ENCODE measurements around the gene ERLEC1. TPM values are rescaled to one million over a fixed set of nuclear protein-coding genes. Genes with fewer than 3 reads are reported as not detected.

ERLEC1 gene
- total RNA-seq, 3 donors from 2014 or later, result 82.9 to 114 (median 87.1) TPM

DNA sequence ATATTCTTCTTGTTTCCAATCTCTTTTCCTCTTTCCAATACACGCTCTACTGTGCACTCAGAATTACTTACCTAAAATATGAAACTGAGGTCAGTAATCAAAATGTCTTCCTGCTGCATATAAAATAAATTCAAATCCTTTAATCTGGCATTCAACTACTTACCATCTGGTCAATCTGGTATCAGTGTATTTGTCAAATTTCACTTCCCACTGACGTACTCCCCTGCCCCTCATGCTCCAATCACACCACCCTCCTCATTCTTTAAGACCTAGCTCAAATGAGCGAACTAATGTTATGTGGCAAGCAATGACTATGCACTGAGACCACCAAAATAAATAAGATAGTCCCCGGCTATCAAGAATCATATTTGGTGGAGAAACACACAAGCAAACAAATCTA, 6.8 kb upstream of the ERLEC1 start:
- TF ChIP-seq POLR2A (IDR thresholded peaks at IDR 0.05), result no peak
- TF ChIP-seq, protein P1, sequence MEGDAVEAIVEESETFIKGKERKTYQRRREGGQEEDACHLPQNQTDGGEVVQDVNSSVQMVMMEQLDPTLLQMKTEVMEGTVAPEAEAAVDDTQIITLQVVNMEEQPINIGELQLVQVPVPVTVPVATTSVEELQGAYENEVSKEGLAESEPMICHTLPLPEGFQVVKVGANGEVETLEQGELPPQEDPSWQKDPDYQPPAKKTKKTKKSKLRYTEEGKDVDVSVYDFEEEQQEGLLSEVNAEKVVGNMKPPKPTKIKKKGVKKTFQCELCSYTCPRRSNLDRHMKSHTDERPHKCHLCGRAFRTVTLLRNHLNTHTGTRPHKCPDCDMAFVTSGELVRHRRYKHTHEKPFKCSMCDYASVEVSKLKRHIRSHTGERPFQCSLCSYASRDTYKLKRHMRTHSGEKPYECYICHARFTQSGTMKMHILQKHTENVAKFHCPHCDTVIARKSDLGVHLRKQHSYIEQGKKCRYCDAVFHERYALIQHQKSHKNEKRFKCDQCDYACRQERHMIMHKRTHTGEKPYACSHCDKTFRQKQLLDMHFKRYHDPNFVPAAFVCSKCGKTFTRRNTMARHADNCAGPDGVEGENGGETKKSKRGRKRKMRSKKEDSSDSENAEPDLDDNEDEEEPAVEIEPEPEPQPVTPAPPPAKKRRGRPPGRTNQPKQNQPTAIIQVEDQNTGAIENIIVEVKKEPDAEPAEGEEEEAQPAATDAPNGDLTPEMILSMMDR (IDR thresholded peaks at IDR 0.05), result no peak
- TF ChIP-seq POLR2AphosphoS5 (IDR thresholded peaks at IDR 0.05), result no peak
- intact Hi-C loops (cut with DNase I; ENCODE audit: low total_unique reads), result no loop called here
- no peaks in the 10 kb centered on the region for H3K36me3 ChIP-seq
- no peaks in the 10 kb centered on the region for H3K27me3 ChIP-seq
- peaks cover 2 to 6% of the 10 kb centered on the region in 2 donors for H3K4me1 ChIP-seq
- H3K4me3 ChIP-seq, result no peak overlapping the region
- H3K27ac ChIP-seq, result no peak overlapping the region
- no peaks in the 10 kb centered on the region for H3K9me3 ChIP-seq
- DNase-seq (ENCODE audit: low spot score in 2 of 2), result no peak

DNA sequence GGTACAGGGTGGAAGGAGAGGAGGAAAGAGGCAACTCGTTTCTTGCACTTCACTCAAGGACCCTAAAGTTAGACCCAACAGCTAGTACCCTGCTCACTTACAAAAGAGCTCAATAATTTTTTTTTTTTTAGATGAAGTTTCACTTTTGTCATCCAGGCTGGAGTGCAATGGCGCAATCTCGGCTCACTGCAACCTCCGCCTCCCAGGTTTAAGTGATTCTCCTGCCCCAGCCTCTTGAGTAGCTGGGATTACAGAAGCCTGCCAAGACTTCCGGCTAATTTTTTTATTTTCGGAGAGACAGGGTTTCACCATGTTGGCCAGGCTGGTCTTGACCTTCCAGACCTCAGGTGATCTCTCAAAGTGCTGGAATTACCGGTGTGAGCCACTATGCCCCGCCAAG, 4.2 kb upstream of the ERLEC1 start:
- Histone ChIP-seq H3K4me1 (peaks cover 3 to 10% of the 10 kb centered on the region in 2 donors), H3K36me3 (no peaks in the 10 kb centered on the region), H3K27me3 (no peaks in the 10 kb centered on the region), H3K9me3 (no peaks in the 10 kb centered on the region), H3K4me3 (no peak overlapping the region), H3K27ac (no peak overlapping the region)
- no peak for DNase-seq (ENCODE audit: low spot score in 2 of 2)
- intact Hi-C loops (cut with DNase I; ENCODE audit: low total_unique reads), result no loop called here
- TF ChIP-seq POLR2A (IDR thresholded peaks at IDR 0.05) (no peak), POLR2AphosphoS5 (IDR thresholded peaks at IDR 0.05) (no peak)
- TF ChIP-seq, protein P1 (IDR thresholded peaks at IDR 0.05), result no peak

DNA sequence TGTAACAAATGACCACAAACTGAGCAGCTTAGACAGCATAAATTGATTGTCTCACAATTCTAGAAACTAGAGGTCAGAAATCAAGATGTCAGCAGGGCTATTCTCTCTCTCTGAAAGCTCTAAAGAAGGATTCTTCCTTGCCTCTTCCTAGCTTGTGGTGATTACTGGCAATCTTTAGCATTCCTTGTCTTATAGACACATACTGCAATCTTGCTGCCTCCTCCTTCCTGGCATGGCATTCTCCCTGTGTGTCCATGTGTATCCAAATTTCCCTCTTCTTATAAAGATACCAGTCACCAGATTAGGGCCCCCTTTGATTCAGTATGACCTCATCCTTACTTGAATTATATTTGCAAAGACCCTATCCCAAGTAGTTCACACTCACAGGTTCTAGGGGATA, 2.4 kb upstream of the ERLEC1 start:
- H3K36me3 ChIP-seq, result no peaks in the 10 kb centered on the region
- no peaks in the 10 kb centered on the region for H3K9me3 ChIP-seq
- H3K27ac ChIP-seq, result peak overlapping the region; percentile 22 to 30
- peak overlapping the region in 1 of 3 donors; percentile 76 for H3K4me3 ChIP-seq
- H3K27me3 ChIP-seq, result no peaks in the 10 kb centered on the region
- H3K4me1 ChIP-seq, result peaks cover 3 to 10% of the 10 kb centered on the region in 2 donors
- intact Hi-C loops (cut with DNase I; ENCODE audit: low total_unique reads), result no loop called here
- DNase-seq (ENCODE audit: low spot score in 2 of 2), result no peak
- TF ChIP-seq, protein P1 (IDR thresholded peaks at IDR 0.05), result no peak
- TF ChIP-seq POLR2A (IDR thresholded peaks at IDR 0.05) (no peak), POLR2AphosphoS5 (IDR thresholded peaks at IDR 0.05) (no peak)

DNA sequence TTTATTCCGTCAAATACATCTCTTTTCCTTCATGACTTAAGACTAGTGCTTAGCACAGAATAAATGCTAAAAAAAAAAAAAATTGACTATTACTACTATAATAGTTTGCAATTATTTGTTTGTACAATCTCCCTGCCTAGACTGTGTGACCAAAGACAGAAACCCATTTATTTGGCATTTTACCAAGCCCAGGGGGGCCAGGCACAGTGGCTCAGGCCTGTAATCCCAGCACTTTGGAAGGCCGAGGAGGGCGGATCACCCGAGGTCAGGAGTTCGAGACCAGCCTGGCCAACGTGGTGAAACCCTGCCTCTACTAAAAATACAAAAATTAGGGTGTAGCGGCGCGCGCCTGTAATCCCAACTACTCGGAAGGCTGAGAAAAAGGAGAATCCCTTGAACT, 1.5 kb upstream of the ERLEC1 start:
- intact Hi-C loops (cut with DNase I; ENCODE audit: low total_unique reads), result loop anchor here (5.0 kb wide), 1 partner anchor 187 kb away; the partner anchor contains the start of gene PSME4
- Histone ChIP-seq H3K36me3 (no peaks in the 10 kb centered on the region), H3K9me3 (no peaks in the 10 kb centered on the region), H3K4me3 (peak overlapping the region; percentile 75 to 84 (median 76)), H3K4me1 (peaks cover 3 to 10% of the 10 kb centered on the region in 2 donors), H3K27ac (no peak overlapping the region), H3K27me3 (no peaks in the 10 kb centered on the region)
- TF ChIP-seq POLR2AphosphoS5 (IDR thresholded peaks at IDR 0.05) (no peak), POLR2A (IDR thresholded peaks at IDR 0.05) (no peak)
- no peak for DNase-seq (ENCODE audit: low spot score in 2 of 2)

DNA sequence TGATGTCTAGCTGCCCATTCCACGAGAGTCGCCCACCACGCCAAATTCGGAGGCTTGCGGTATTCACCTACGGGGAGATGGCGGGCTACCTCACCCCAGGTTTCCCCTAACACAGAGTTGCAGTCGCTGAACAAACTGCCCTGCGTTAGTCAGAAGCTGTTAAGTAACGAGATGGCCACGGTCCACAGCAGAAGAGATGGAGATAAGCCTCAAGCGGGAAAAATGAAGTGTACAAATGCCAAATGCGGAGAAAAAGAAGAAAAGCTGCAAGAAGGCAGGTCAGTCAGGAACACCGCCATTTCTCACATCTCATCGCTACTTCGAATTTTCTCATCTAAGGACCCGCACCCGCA, 516 bp upstream of the ERLEC1 start:
- Histone ChIP-seq H3K27me3 (no peaks in the 10 kb centered on the region), H3K36me3 (no peaks in the 10 kb centered on the region), H3K4me1 (peaks cover 3 to 10% of the 10 kb centered on the region in 2 donors), H3K9me3 (no peaks in the 10 kb centered on the region), H3K4me3 (peak overlapping the region; percentile 75 to 84 (median 76)), H3K27ac (peak overlapping the region; percentile 84 to 86)
- TF ChIP-seq, protein P1 (IDR thresholded peaks at IDR 0.05), result no peak
- TF ChIP-seq POLR2AphosphoS5 (IDR thresholded peaks at IDR 0.05) (no peak), POLR2A (IDR thresholded peaks at IDR 0.05) (no peak)
- no peak for DNase-seq (ENCODE audit: low spot score in 2 of 2)
- intact Hi-C loops (cut with DNase I; ENCODE audit: low total_unique reads), result loop anchor here (5.0 kb wide), 1 partner anchor 186 kb away; the partner anchor contains the start of gene PSME4

Measured in breast epithelium (tissue), 4 donors.